GM10266 (cell line): ENCODE data around the gene CALML3.

ENCODE experiments used
- DNase-seq: peaks from one replicate; pipeline ENCODE4 v3.0.0; 2012; ENCODE audit errors: extremely low spot score
- CTCF ChIP-seq: IDR thresholded peaks from 2 replicates; pipeline ENCODE4 v1.5.1; 2012; ENCODE audit warnings: mild to moderate bottlenecking, low read depth; ENCODE audit not compliant: control insufficient read depth, insufficient read depth; ENCODE audit errors: missing control alignments

CALML3 gene

GRCh38 chr10:5493691-5494090 is 31.1 kb upstream of the CALML3 start:
- TF ChIP-seq CTCF: no peak
- DNase-seq: no peak

- TF ChIP-seq CTCF: no peak
- no peak for DNase-seq
Observed at GRCh38 chr10:5494611-5495010, 30.1 kb upstream of the CALML3 start.

- TF ChIP-seq CTCF: no peak
- DNase-seq: no peak
Observed at GRCh38 chr10:5496261-5497250, 28.2 kb upstream of the CALML3 start.

- no peak for TF ChIP-seq CTCF
- no peak for DNase-seq
Observed at GRCh38 chr10:5497289-5497688, 27.5 kb upstream of the CALML3 start.

- DNase-seq: no peak
- TF ChIP-seq CTCF: no peak
Observed at GRCh38 chr10:5497948-5498730, 26.6 kb upstream of the CALML3 start.

- TF ChIP-seq CTCF: no peak
- DNase-seq: no peak
Observed at GRCh38 chr10:5498791-5499492, 25.8 kb upstream of the CALML3 start.
